TTC549 (cell line): ENCODE results near the gene MIA3.

Source experiments
- FAIRE-seq: peaks from 2 replicates; lab custom pipeline; 2012; peaks lifted over from hg19 to GRCh38; lab: Jason Lieb, UNC

Gene MIA3

DNA sequence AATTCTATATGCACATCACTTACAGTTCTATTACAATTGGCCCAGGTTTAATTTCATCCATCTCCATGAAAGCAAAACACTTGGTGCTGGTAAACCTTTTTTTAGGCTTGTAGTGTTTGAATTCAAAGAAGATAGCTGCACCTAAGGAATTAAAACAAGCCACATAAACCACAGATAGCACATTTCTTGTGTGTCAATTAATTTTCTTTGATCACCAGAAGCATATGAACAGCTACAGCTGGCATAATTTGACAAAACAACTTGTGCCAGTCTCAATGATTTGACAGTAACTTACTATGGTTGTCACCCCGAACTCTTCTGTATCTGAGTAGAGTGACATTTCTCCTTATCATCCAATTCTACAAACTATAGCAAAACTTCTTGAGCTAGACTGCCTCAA, 52.2 kb downstream of the MIA3 start:
- FAIRE-seq, result no peak

DNA sequence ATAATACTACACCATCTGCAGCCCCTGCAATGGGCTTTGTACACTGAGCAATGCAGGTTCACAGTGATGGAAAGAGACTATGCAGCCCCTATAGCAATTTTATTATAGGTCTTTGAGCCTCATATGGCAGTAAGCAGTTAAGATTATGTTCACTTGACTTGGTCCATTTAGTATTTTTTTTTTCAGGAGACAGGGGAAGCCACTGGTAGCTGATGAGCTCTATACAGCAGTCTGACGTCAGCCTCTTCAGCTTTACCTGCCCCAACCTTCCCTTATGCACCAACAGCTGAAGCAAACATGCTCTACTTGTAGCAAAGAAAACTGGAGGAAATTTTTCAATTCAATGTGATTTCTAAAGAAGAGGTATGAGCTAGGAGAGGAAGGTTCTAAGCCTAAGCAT, 62.2 kb downstream of the MIA3 start:
- FAIRE-seq, result no peak

DNA sequence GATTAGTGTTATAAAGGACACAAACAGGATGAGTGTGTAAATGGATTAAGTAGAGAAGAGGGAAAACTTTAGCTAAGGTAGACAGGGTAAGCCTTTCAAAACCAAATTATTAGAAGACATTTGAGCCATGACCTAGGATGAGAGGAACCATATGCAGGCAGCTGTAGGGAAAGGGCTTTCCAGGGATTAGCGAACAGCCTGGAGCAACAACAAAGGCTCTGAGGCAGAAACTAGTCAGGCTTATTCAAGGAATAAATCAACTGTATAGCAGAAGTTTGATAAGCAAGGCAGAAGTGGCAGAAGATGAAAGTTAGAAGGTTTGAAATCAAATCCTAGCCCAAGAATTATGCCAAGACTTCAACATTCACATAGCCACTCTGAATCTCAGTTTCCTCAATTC, 73.1 kb downstream of the MIA3 start:
- no peak for FAIRE-seq

DNA sequence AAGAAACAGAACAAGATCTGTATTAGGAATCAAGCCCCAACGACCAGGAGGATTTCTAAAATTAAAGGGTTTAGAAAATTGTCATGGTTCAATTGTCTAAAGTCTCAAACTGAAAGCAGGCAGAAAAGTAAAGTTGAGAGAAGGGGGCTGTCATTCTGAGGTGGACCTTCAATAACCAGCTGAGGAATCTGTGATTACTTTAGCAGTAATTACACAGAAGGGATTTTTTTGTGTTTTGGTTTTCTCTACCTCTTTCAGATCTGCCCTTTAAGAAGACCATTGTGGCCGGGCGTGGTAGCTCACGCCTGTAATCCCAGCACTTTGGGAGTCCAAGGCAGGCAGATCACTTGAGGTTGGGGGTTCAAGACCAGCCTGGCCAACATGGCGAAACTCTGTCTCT, 77.0 kb downstream of the MIA3 start:
- no peak for FAIRE-seq

DNA sequence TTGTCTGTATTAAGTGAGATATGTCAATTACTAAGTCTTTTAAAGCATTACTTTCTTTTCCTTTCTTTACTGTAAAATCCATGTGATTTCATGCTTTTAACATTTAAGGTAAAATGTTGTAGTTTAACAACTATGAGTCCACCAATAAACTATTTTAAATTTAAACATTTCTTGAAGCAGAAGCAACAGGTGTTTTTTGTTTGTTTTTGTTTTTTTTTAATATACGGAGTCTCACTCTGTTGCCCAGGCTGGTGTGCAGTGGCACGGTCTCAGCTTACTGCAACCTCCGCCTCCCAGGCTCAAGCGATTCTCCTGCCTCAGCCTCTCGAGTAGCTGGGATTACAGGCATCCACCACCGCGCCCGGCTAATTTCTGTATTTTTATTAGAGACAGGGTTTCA, 78.8 kb downstream of the MIA3 start:
- peak; percentile 56 for FAIRE-seq

DNA sequence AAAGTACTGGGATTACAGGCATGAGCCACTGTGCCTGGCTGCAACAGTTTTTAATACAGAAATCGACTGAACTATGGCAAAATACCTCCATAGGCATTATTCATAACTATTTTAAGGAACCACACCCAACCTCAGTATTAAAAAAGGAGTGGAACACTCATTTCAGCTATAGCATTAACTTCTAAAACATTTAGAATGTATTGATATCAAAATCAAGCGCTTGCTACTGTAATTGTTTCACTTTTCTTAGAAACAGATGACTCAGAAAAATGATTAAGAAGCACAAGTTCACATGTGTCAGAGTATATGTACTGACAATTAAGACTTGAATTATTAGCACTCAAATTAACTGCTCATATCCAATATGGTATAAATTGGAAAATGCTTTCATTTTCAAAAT, 79.3 kb downstream of the MIA3 start:
- peak; percentile 54 for FAIRE-seq

DNA sequence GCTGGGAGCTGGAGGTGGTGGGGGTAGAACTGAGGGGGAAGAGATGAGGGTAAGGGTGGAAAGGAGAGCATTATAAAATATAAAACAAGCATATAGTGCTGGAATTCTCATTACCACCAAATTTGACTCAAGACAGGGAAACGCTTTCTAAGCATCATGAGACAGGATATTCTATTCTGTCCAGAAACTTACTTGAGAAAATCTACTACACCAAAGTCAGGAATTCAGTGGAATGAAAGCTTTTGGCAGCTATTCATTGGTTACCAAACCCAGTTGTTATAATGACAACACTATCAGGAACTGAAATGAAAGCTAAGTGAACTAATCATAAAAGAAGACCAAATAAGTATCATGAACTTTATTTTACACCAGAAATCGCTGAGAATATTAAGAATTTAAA, 79.9 kb downstream of the MIA3 start:
- FAIRE-seq, result no peak

DNA sequence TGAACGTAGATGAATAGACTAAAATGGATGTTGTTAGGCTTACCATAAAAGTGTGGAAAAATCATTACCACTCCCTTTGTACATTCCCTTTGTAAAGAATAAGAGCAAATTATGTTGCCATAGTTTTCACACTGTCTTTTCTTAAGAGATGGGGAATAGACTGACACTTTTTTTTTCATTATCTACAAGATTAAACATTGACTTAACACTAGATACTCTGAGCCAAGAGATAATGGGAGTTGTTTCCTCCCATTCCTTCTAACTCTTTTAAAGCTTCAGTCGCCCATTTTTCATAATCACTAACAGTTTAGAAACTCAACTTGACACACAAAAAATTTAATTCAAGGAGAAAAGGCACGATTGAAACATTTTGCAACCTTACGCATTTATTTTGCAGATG, 84.3 kb downstream of the MIA3 start:
- FAIRE-seq, result no peak

DNA sequence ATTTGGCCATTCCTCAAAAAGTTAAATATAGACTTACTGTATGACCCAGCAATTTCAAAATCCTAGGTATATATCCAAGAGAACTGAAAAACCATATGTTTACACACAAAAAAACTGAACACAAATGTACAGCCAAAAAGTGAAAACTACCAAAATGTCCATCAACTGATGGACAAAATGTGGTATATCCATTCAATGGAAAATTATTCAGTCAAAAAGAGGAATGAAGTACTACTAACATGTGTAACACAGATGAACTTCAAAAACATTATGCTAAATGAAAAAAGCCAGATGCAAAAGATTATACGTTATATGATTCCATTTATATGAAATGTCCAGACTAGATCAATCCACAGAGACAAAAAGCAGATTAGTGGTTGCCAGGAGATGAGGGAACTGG, 86.4 kb downstream of the MIA3 start:
- no peak for FAIRE-seq

DNA sequence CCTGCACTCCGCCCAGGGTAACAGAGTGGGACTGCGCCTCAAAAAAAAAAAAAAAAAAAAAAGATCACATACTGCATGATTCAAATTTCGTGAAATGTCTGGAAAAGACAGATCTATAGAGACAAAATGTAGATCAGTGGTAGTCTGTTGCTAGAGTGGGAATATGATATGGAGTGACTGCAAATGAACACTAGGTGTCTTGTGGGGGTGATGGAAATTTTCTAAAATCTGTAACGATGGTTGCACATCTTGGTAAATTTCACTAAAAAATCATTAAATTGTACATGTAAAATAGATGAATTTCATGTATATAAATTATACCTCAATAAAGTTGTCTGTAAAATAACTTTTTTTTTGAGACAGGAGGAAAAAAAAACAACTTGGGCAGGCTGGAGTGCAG, 88.9 kb downstream of the MIA3 start:
- no peak for FAIRE-seq

DNA sequence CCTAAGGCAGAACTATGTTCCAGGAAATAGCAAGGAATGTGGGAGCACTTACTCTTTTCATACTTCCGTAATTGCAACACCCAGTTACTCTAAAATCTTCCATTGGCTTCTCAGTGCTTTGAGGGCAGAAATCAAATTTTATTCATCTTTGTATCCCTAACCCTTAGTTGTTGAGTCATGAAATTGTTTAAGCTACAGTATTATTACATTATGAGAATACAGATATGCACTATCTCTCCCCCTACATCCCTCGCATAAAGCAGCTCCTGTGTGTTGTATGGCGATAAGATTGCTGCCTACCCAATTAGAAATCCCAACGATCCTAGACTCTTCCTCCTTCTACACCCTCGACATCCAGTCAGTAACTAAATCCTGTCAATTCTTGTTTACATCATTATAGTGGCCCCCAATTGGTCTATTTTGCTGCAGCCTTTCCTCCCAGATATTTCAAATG, 91.8 kb downstream of the MIA3 start:
- FAIRE-seq, result no peak

DNA sequence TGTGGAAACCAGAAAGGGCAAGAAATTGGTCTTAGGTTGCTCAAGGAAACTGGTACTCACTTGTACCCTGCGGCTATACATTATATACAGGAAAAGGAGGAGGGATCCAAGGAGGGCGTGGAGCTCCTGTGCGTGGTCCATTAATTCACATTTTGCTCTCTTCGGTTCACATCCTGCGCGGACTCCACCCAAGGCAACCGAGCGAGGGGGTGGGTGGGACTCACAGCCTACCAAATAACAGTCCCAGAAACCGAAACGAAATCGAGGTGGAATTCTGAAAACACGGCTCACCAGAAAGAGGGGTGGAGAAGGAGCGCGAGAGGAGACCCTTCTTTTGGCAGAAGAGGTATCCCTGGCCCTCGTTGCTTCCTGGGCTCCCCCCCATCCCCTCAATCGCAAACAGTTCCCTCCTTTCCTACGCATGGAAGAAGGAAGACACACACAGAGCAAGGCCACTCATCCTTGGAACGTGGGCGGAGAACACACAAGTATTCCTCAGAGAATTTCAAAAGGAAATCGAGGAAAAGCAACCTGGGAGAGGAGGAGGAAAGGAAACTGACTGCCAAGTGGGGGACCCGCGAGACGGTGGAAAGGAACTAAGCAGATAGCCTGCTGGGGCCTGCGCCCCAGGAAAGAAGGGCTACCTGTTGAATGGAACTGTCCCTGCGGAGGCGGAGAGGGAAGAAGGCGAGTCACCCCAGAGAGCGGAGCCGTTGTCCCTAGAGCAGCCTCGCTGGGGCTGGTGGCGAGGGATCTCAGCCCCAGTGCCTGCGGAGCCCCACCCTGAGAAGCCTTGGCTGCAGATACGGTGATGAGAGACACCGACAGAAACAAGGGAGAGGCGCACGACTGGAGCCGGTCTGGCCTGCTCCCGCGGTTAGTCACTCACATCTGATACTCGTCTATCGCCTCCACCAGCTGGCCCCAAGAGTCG, 93.7 kb downstream of the MIA3 start:
- peak; percentile 25 for FAIRE-seq

DNA sequence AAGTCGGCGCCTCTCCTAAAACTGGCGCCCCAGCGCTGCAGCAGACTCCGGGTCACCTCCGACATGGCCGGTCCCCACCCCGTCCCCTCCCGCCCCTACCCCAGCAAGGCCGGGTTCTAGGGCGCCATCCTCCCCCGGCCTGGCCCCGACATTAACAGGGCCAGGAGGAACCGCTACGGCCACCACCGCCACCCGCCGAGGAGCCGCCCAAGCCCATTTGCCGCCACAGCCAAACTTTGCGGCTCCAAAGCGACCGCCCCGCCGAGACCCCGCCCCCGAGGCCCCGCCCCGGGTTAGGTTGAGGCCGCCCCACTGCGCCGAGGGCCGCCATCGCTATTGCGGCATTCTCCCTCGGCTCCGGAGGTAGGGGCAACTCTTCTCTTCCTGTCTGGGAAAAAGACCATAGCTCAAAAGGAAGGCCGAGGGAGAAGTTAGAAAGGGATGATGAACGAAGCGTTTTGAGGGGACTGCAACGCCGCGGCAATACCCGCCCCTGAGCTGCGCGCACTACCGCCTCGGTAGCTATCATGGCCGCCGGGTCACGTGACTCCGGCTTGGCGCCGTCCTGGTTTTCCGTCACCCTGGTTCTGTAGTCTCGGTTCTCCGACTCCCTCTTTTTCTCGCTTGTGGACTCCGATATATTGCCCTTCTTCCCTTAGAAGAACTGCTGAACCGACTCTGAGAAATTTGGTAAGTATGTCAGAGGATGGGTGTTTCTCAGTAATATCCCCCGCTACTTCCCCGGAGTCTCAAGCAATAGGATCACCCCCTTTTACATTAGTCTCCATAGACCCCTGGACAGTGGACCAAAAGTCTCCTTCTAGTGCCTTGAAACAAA, 94.6 kb downstream of the MIA3 start, which contains the start of the genes AIDA and BROX:
Gene AIDA (minus strand): TSS at position 239 of the 838 bp plus-strand sequence. CDS start 174 bp downstream, at position 65.
Gene BROX (plus strand): TSS at position 312 of the 838 bp plus-strand sequence. CDS start 3,136 bp downstream, outside the sequence.
- FAIRE-seq, result no peak

DNA sequence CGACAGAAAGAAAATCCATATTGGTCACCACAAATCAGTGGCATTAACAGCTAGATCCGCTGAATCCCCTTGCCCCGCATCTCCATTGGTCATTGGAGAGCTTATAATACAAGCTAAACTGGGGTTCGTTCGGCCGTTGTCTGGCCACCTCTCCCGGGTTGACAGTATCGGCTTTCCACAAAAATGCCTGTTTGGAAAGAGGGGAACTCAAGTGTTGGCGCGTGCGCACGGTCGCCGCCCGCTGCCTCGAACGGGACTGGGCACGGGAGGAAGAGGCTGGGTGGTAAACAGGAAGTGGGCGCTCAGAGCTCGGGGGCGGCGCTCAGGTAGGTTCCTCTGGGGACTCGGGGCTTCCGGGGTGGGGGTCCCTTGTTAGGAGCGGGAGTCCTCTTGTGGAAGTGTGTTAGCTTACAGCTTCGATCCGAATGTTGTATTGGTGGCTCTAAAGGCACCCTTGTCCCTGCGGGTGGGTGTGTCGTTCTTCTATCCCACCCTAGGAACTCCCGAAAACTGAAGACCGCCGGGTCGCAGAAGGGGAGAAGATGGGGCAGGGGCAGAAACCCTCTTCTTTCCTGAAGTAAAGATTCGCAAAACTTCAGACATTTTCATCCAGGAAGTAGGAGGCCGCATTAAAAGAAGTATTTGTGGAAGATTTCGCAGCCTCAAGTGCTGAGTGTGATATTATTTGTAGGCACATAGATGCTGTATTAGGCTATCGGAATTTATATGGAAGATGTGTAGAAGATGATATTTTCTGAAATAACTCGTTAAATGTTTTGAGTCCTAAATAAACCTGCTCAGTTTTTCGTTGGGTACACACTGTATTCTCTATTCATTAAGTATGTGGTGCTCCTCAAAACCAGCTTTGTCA, 95.4 kb downstream of the MIA3 start:
- FAIRE-seq, result peak; percentile 93

DNA sequence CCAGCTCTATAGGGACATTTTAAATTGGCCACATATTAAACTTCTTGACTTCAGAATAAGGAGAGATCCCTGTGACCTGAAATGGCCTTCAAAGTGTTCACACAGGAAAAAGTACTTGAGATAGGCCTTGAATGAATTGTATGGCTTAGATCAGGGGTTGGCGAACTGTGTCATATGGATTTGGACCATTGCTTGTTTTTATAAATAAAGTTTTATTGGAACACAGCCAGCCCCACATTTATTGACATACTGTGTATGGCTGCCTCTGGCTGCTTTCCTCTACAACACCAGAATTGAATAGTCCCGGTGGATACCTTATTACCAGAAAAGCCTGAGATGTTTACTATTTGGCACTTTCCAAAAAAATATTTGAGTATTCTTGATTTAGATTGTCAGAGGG, 98.5 kb downstream of the MIA3 start:
- FAIRE-seq, result no peak
